ENCODE measurements around the gene BCL10.

The BCL10 gene

GRCh38 chr1:85276215-85276977, at the start of gene BCL10:
TSS of gene BCL10 (minus strand) at chr1:85276632. CDS start at chr1:85276352, 280 bp downstream.
- DNase-seq: peak; percentile 100

DNA sequence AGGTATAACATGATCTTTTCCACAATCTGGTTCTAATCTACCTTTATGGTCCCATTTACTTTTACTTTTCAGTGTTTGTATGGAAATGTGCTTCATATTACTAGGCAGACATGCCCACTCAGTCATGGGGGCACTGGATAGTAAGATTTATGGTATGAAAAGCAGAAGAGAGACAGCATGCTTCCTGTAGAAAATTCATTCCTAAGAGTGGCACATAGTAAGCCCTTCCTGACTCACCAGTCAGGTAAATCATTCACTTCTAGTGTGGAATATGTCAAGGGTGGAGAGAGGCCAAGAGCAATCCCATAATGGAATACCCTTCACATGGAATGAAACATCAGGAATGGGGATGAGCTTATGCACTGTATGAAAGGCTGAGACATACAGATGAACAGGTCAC, 49.5 kb upstream of the BCL10 start:
- peak; percentile 77 for DNase-seq

- DNase-seq: no peak
These were observed 47.3 kb upstream of the BCL10 start for GRCh38 chr1:85323770-85324169.

GRCh38 chr1:85322655-85323054, 46.2 kb upstream of the BCL10 start:
- no peak for DNase-seq

GRCh38 chr1:85321237-85321964, 45.0 kb upstream of the BCL10 start:
- no peak for DNase-seq

- DNase-seq: no peak
These were observed 44.1 kb upstream of the BCL10 start for GRCh38 chr1:85320371-85321131.

DNA sequence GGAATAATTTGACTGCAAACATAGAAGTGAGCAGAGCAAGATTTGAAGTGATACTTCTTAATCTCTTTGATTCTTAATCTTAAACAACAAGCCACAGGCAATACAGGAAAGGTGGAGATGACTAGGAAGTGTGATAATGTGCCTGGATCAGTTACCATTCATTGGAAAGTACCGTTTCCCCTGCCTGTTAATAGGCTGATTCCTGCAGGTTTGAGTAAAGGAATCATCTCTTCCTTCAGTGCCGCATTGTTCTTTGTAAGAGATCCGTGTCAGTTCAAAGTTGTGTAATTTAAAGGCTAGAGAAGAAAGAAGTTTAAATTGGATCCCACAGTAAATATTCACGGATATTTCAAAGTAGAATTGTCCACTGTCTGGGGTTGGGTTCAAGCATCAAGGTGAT, 43.5 kb upstream of the BCL10 start:
- no peak for DNase-seq

DNA sequence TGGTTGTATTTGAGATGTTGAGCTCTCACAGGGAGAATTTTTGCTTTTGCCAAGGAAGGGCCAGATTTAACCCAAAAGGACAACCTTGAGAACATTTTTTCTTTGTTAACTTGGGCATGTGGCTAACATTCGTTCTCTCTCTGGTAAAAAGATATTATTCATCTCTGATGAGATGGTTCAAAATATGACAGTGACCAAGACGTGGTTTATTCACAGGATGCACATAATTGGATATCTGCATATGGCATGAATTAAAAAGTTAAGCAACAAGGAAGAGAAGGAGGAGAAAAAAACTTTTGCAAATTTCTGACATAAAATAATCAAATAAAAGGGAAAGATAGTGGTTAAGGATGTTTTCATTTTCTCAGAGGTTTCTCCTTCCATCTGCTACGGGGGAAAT, 43.1 kb upstream of the BCL10 start:
- DNase-seq: no peak

GRCh38 chr1:85318217-85318616, 41.8 kb upstream of the BCL10 start:
- no peak for DNase-seq

GRCh38 chr1:85317560-85317959, 41.1 kb upstream of the BCL10 start:
- no peak for DNase-seq

GRCh38 chr1:85316321-85316720, 39.9 kb upstream of the BCL10 start:
- DNase-seq: no peak

DNA sequence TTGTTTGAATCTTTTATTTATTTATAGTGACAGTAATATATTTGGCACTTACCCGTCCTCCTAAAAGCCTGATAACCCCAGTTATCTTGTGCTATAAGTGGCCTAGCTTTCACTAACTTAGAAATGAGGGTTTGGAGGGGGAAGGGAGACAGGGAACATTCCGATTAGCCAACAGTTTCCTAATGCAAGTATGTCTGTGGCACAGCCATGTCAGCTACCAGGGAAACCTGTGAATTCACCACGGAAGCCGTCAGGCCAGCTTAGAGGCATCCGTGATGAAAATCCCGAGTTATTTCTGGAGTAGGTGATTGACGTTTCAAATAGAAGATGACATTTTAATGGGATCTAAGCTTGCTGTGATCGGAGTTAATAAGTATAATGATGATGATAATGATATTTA, 39.4 kb upstream of the BCL10 start:
- no peak for DNase-seq

DNA sequence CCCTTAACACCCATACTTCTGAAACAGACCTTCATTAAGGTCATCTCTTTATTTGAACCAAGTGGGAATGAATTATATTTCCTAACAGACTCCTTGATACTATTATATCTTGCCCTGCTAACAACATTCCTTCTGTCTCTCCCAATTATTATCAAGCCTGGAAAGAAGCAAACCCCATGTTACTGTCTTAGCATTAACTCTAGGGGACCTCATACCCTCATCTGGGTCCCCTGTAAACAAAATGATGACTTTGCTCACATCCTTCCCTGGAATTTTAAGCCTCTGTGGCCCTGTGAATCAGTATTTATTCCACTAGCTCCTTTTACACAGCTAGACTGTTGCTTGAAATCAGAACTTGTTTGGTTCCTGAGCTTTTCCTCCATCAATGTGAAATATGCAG, 38.3 kb upstream of the BCL10 start:
- DNase-seq: no peak

DNA sequence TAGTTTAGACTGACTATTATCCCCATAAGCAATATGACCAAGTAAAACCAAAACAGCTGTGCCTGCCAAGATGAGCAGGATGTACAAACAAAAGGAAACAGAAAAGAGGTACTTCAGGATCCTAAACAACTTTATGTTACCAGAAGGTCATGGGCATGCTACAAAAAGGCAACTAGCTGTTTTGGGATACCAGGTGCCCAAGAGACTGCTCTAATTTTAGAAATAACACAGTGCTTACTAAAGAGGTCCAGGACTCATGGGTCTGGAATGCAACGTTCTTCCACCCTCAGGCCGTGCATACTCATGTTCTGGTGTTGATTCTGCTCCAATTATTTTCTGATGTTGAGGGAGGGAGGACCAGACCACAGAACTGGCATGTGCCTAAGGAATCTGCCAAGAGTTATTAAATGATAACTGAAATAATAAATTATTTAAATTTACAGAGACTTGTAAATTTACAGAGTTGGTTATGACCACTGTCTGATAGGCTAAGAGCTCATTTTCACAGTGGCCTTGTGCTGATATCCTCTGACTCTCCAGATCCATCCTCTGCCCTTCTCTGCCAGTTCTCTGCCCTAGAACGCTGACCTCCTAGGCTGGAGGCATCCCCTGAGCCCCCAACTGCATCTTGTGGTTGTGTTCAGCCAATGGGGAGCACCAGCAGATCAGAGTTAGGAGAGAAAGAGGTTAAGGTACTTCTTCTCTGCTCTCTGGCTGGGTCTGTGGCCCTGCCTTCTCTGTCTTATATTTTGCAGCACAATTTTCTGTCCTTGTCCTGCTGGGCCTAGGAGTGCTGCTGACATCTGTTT, 37.7 kb upstream of the BCL10 start:
- DNase-seq: no peak

DNA sequence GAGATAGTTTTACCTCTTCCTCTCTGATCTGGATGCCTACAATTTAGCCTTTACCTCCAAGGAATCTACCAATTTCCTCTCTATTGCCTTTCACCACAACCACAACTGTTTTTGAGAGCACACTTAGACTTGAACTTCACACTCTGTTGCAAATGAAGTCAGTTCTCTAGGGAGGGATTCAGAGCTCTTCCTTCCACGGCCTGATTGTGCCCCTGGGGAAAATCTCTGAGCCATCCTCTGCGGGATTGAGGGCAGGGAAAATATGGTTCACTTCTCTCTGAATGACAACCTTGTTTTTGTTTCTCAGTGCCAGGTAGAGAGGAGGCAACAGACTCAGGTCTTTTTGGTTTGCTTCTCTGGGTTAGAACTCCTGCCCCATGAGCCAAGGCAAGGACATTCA, 35.4 kb upstream of the BCL10 start:
- no peak for DNase-seq

- DNase-seq: no peak
These were observed 32.5 kb upstream of the BCL10 start for GRCh38 chr1:85308833-85309350.

- DNase-seq: peak; percentile 84
These were observed 31.8 kb upstream of the BCL10 start for GRCh38 chr1:85307987-85308832.

DNA sequence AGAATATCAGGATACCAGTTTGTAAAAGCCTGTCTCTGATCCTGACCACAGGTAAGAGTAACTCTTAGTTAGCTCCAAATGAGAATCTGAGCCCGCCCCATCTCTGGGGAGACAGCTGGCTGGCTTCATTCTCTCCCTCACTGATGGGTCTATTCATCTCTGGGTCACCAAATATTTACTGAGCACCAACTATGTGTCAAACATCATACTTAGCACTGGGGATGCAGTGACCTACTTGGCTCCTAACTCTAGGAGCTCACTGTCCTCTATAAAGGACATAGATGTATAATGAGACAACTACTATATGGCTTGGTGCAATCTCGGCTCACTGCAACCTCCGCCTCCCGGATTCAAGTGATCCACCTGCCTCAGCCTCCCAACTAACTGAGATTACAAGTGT, 29.8 kb upstream of the BCL10 start:
- DNase-seq: no peak

DNA sequence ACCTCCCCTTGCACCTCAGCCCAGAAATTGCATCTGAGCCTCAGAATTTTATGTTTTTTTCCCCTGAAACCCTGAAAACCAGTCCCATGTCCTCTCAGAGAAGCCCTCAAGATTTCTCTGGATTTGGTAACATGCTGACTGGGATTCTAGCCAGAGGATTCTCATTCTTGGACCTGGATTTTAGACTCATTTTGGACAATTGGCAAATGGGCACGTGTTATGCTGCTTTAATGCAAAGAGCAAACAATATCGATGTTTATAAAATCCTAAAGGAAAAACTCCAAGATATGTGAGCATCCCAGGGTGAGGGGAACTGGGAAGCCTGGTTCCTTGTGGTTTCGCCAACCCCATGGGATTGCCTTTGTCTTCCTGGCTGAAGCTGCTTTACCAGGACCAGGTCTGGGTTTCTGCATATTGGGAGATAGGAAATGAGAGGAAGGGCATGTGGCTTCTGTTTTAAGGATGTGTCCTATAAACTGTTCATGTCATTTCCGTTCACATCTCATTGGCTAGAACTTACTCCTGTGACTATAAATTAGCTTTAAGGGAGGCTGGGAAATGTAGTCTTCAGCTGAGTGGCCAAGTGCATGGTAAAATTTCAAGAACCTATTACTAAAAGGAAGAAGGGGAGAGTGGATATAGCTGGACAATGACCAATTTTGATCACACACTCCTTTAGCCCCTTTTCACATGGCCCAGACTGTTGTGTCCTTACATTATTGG, 27.2 kb upstream of the BCL10 start:
- no peak for DNase-seq

GRCh38 chr1:85300140-85300539, 23.7 kb upstream of the BCL10 start:
- DNase-seq: no peak
